Left cardiac atrium (tissue), 4 donors: ENCODE measurements around the gene ADAD1. TPM values are rescaled to one million over a fixed set of nuclear protein-coding genes. Genes with fewer than 3 reads are reported as not detected.
A peak's percentile ranks its signal among the peaks of the same experiment; 100 is the strongest.

Experiments used
- ATAC-seq, 2 donors: fragments of 200-7000 bp; cut with Tn5 transposase; one replicate each; pipeline ENCODE4 v1.9.1; 2020; ENCODE audit warnings: mild to moderate bottlenecking in 2 of 2, moderate library complexity in 2 of 2
- DNase-seq: peaks from one replicate; pipeline ENCODE4 v3.0.0-alpha.2; 2020
- intact Hi-C, 2 donors: fragments of 100-400 bp; cut with DNase I; formaldehyde crosslinking; loops; one replicate each; pipeline versions ENCODE4 v1.14.1 to v1.15.1; 2022 to 2023
- total RNA-seq, 2 donors: library from RNA; stranded (reverse); fragmentation: NEBNext Ultra II Directional; extraction: Animal tissue kit (Norgen Biotek cat#: 25700); gene quantifications; one replicate each; pipeline ENCODE4 v1.2.1, GENCODE V29; 2021
- donor health status: DM: no; HTN: yes; CAD: no.
- donor health status: DM: no; HTN: yes; CAD: no; lungs with severe emphysema.
- donor health status: DM: yes; HTN: yes; CAD: no.
- donor health status: Dilated cardiomyopathy.

ADAD1 gene
- total RNA-seq, 2 donors from 2014 or later: not detected

DNA sequence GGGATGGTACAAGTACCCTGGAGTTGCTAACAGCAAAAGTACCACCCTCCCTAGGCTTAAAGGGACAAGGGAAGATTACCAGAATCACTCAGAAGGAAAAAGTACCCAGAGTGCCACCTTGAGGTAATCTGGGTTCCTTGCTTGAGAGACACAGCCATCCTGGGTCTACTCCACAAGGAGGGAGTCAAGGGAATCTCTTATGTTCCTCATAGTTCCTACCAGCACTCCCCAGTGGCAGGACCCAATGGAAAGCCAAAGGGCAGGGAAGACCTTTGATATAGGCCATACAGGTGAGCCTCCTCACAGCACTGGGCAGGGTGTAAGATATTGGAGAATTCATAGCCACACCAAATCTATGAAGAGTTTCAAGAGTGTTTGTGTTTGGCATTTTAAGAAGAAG, 72.0 kb downstream of the ADAD1 start:
- ATAC-seq (no peak), DNase-seq (no peak)
- intact Hi-C loops: no loop called here

DNA sequence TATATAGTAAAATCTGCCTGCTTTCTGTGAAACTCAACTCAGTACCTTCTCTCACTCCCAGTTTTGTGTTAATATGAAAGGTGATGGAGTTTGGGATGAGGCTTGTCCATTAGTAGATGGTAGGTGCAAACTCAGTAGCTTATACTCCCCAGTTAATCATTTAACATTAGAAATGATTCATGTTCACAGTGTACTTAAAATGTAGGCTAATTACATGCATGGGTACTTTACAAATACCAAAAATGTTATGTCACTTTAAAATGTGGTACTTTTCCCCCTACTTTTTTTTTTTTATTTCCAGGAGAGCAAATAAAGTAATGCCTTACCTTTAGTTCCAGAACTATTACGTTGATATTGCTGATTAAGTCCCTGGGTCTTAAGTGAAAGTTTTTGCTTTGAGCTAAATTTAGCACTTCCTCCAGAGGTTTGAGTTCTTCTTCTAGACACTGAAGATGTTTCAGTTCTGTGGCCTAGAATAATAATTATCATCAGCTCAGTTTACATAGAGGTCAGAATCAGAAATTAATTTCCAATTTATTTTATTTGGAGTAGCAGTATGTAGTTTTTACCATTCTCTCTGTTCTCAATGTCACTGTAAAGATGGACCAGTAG, 74.7 kb downstream of the ADAD1 start:
- no peak for DNase-seq
- no peak for ATAC-seq
- intact Hi-C loops: no loop called here

DNA sequence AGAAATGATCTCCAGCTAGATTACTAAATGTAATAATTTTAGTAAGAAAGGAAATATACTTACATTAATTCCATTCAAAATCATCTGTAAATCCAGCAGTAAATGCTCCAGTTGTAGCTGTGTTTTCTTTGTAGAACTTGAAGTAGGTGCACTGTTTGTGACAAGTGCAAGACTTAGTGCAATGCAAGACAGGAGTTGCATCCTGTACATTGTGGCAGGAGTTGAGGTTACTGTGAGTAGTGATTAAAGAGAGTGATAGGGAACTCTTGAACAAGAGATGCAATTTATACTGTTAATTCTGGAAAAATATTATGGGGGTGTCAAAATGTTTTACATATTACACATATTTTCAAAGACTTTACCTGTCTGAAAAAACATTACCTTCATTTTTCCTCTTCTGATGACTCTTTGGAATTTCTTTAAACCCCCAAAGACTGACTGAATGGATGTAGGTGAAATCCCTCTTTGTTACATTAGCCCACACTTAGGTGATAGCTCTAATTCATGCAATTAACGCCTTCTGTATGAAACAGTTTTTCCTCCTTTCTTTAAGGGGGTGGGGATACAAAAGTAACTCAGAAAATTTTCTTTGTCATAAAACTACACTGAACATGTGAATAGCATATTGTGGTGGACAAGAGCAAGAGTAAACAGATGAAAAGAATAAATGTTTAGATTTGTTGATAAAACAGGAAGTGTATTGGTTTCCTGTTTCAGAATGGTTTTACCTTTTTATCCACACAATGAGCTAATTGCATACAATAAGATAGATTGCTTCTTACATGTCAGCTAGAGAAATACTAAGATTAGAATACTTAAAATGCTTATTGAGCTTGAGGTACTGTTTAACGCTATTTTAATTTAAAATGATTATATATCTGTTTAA, 77.7 kb downstream of the ADAD1 start, which contains the start of gene IL2:
IL2 (minus strand) TSS at position 495 of the 886 bp plus-strand sequence; CDS start at position 210, 285 bp downstream.
- intact Hi-C loops: no loop called here
- peak in 1 of 2 donors; percentile 38 for ATAC-seq
- DNase-seq: no peak

DNA sequence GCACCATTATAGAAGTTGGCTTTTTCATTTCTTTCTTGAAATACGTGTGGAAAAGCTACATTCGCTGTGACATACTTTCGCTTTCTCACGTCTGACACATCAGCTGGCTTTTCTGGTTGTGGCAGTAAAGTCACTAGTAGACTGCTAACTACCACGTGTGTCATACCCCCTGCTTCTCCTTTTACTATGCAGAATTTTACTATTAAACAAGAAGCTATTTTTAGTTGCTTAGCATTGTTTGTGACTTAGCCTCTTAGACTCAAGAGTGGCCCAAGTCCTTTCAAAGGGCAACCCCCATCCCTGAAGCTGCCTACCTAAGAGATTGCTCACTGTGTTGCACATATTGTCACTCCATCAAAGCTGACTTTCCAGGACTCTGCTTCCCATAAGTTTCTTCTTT, 79.8 kb downstream of the ADAD1 start:
- DNase-seq (no peak), ATAC-seq (no peak)
- intact Hi-C loops: no loop called here

DNA sequence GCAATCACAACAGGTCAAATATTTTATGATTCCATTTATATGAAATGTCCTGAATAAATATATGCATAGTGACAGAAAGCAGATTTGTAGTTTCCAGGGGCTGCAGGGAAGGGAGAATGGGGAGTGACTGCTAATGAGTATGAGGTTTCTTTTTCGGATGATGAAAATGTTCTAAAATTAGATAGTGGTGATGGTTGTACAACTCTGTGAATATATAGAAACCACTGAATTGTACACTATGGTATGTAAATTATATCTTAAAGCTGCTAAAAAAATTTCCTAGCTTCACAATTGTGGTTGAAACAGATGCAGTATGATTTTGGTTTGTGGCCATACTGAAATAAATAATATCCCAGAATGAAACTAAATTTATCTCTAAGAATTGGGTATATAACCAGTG, 90.6 kb downstream of the ADAD1 start:
- intact Hi-C loops: no loop called here
- DNase-seq: no peak
- no peak for ATAC-seq

DNA sequence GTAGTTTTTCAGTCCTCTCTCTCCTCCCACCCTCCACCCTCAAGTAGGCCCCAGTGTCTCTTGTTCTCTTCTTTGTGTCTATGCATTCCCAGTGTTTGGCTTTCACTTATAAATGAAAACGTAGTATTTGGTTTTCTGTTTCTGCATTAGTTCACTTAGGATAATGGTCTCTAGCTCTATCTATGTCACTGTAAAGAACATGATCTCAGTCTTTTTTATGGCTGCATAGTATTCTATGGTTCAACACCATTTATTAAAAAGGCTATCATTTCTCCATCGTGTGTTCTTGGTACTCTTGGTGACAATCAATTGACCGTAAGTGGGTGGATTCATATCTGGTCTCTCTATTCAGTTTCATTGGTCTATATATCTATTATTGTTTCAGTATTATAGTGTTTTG, 96.4 kb downstream of the ADAD1 start:
- intact Hi-C loops: no loop called here
- DNase-seq (no peak), ATAC-seq (no peak)

- no peak for ATAC-seq
- no peak for DNase-seq
- intact Hi-C loops: no loop called here
These were observed 97.3 kb downstream of the ADAD1 start for GRCh38 chr4:122476126-122476525.

DNA sequence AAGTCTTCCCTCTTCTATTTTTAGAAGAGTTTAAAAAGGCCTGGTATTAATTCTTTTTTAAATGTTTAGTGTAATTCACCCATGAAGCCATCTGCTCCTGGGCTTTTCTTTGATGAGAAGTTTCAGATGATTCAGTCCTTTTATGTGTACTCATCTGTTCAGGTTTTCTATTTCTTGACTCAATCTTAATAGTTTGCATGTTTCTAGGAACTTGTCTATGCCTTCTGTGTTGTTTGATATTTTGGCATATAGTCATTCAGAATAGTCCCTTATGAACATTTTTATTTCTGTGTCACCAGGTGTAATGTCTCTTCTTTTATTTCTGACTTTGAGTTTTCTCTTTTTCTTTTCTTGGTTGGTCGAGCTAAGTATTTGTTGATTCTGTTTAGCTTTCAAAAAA, 97.9 kb downstream of the ADAD1 start:
- no peak for ATAC-seq
- DNase-seq: no peak
- intact Hi-C loops: no loop called here

Other genes with a start within 250 kb of the ADAD1 start
- gene BLTP1, start 226.7 kb upstream of the ADAD1 start, total RNA-seq: 10 to 100 TPM; 39.3 to 46.2 TPM
- gene IL2, start 77.7 kb downstream of the ADAD1 start, total RNA-seq: not detected
- not detected for gene IL21, start 242.1 kb downstream of the ADAD1 start, total RNA-seq